Lower lobe of right lung (tissue), 2 donors: Measurements from ENCODE around the gene CCL3. TPM values are rescaled to one million over a fixed set of nuclear protein-coding genes. Genes with fewer than 3 reads are reported as not detected.
"Not testable (repeated sequence)": the region's sequence is repeated elsewhere in the genome, so short reads cannot be mapped to it uniquely, and the experiment has no call there.

Experiments used
- ATAC-seq, 2 donors: fragments of 200-7000 bp; cut with Tn5 transposase; one replicate each; pipeline ENCODE4 v1.9.1; 2020 to 2022; ENCODE audit warnings: mild to moderate bottlenecking in 2 of 2, moderate library complexity in 2 of 2
- DNase-seq: peaks from one replicate; pipeline ENCODE4 v3.0.0-alpha.2; 2020
- H3K27ac ChIP-seq: fragments of 200-600 bp; one replicate; pipeline ENCODE4 v1.8.0; 2022
- H3K27me3 ChIP-seq: fragments of 200-600 bp; one replicate; pipeline ENCODE4 v1.8.0; 2022; ENCODE audit warnings: low read depth
- H3K36me3 ChIP-seq: fragments of 200-600 bp; one replicate; pipeline ENCODE4 v1.8.0; 2022; ENCODE audit warnings: mild to moderate bottlenecking
- H3K4me1 ChIP-seq: fragments of 200-600 bp; one replicate; pipeline ENCODE4 v1.8.0; 2022
- H3K4me3 ChIP-seq: fragments of 200-600 bp; one replicate; pipeline ENCODE4 v1.8.0; 2022; ENCODE audit warnings: mild to moderate bottlenecking
- H3K9me3 ChIP-seq: fragments of 200-600 bp; one replicate; pipeline ENCODE4 v1.8.0; 2022
- intact Hi-C: fragments of 100-400 bp; cut with DNase I; formaldehyde crosslinking; loops from one replicate; pipeline ENCODE4 v1.11.0; 2022
- total RNA-seq: library from RNA; stranded (reverse); fragmentation: NEBNext Ultra II Directional; extraction: Animal tissue kit (Norgen Biotek cat#: 25700); gene quantifications from one replicate; pipeline ENCODE4 v1.2.1, GENCODE V29; 2021
- TF ChIP-seq, protein P1 (sequence below): fragments of 200-600 bp; IDR thresholded peaks from one replicate; pipeline ENCODE4 v1.8.0; 2022; ENCODE audit warnings: antibody characterized with exemption, mild to moderate bottlenecking
- donor health status: DM: no; HTN: yes; CAD: no; lungs with severe emphysema.

Gene CCL3
- total RNA-seq, 1 donor from 2014 or later: 8.5 TPM

GRCh38 chr17:36085765-36086164 is 4.2 kb downstream of the CCL3 start:
- TF ChIP-seq, protein P1, sequence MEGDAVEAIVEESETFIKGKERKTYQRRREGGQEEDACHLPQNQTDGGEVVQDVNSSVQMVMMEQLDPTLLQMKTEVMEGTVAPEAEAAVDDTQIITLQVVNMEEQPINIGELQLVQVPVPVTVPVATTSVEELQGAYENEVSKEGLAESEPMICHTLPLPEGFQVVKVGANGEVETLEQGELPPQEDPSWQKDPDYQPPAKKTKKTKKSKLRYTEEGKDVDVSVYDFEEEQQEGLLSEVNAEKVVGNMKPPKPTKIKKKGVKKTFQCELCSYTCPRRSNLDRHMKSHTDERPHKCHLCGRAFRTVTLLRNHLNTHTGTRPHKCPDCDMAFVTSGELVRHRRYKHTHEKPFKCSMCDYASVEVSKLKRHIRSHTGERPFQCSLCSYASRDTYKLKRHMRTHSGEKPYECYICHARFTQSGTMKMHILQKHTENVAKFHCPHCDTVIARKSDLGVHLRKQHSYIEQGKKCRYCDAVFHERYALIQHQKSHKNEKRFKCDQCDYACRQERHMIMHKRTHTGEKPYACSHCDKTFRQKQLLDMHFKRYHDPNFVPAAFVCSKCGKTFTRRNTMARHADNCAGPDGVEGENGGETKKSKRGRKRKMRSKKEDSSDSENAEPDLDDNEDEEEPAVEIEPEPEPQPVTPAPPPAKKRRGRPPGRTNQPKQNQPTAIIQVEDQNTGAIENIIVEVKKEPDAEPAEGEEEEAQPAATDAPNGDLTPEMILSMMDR: no peak
- Histone ChIP-seq H3K36me3 (no peaks in the 10 kb centered on the region), H3K4me3 (no peak overlapping the region), H3K4me1 (peaks cover 5% of the 10 kb centered on the region), H3K27ac (no peak overlapping the region), H3K9me3 (no peaks in the 10 kb centered on the region), H3K27me3 (no peaks in the 10 kb centered on the region)
- intact Hi-C loops: no loop called here
- ATAC-seq (peak; percentile 49 to 55), DNase-seq (no peak)

- intact Hi-C loops, DNase-seq, H3K4me3 ChIP-seq, H3K27me3 ChIP-seq, ATAC-seq, H3K36me3 ChIP-seq, H3K4me1 ChIP-seq, H3K27ac ChIP-seq, H3K9me3 ChIP-seq: not testable (repeated sequence)
Measured at GRCh38 chr17:36083691-36084090, 6.3 kb downstream of the CCL3 start.

DNA sequence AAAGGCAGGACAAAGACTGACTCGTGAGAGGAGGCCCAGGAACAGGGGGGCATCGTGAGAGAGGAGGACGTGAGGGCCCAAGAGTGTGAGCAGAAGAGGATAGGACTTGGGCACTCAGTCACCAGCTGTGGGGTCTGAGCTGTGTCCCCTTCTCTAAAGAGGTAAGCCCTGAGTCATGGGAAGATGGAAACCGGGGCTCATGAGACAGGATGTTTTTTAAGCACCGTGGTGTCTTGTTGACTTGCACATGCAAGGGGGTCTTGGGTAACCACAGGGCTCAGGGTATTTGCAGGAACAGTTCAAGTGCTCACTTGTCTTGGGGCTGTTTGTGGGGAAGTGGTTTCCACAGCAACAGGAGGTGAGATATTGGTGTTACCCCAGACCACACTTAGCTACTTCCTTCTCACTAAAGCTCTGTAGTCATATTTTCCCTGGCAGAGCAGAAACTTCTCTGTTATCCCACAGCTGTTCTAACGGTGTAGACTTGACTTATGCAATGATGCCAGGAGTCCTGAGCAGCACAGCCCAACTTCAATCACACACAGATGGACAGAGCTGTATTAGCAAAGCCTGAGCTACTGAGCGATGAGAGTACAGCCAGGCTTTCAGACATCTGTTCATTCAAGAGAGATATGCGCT is 7.3 kb downstream of the CCL3 start:
- H3K27ac ChIP-seq: peak overlapping the region; percentile 46

GRCh38 chr17:36081681-36082471 is 8.1 kb downstream of the CCL3 start:
- H3K4me1 ChIP-seq, H3K4me3 ChIP-seq, intact Hi-C loops, H3K36me3 ChIP-seq, H3K27me3 ChIP-seq, H3K9me3 ChIP-seq, DNase-seq: not testable (repeated sequence)
- peak overlapping the region; percentile 46 for H3K27ac ChIP-seq
- peak; percentile 9 to 32 for ATAC-seq

More for the DNA sequence above, 7.3 kb downstream of the CCL3 start:
- H3K9me3 ChIP-seq, H3K36me3 ChIP-seq, H3K4me1 ChIP-seq, DNase-seq, intact Hi-C loops, H3K4me3 ChIP-seq, H3K27me3 ChIP-seq: not testable (repeated sequence)
- peak; percentile 86 to 91 for ATAC-seq

DNA sequence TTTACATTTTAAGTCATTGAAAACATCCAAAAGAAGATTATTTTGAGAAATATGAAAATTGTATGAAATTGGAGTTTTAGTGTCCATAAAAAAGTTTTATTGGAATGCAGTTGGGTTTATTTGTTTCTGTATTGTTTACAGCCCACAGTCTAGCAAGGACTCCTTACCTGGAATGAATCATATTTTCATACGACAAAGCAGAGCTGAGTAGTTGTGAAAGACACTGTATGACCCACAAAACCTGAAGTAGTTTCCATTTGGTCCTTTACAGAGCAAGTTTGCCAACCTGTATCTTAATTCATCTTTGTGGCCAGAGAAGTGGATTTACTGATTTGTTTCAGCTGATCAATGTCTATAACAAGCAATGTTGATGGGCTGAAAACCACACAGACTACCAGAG is 15.6 kb downstream of the CCL3 start:
- DNase-seq (no peak), ATAC-seq (no peak)
- Histone ChIP-seq H3K36me3 (no peaks in the 10 kb centered on the region), H3K9me3 (peaks cover 3% of the 10 kb centered on the region), H3K27me3 (no peaks in the 10 kb centered on the region), H3K4me1 (no peaks in the 10 kb centered on the region), H3K27ac (no peak overlapping the region), H3K4me3 (no peak overlapping the region)
- TF ChIP-seq, protein P1: no peak
- intact Hi-C loops: no loop called here

GRCh38 chr17:36072431-36073121 is 17.4 kb downstream of the CCL3 start:
- H3K9me3 ChIP-seq: peaks cover 2% of the 10 kb centered on the region
- ATAC-seq (peak; percentile 83 to 88), DNase-seq (peak; percentile 72)
- intact Hi-C loops: no loop called here
- no peak overlapping the region for H3K4me3 ChIP-seq
- no peaks in the 10 kb centered on the region for H3K4me1 ChIP-seq
- TF ChIP-seq, protein P1: peak; percentile 70
- H3K27me3 ChIP-seq: no peaks in the 10 kb centered on the region
- no peak overlapping the region for H3K27ac ChIP-seq
- no peaks in the 10 kb centered on the region for H3K36me3 ChIP-seq
